ENCODE measurements around the gene ABCB1.

Gene ABCB1

DNA sequence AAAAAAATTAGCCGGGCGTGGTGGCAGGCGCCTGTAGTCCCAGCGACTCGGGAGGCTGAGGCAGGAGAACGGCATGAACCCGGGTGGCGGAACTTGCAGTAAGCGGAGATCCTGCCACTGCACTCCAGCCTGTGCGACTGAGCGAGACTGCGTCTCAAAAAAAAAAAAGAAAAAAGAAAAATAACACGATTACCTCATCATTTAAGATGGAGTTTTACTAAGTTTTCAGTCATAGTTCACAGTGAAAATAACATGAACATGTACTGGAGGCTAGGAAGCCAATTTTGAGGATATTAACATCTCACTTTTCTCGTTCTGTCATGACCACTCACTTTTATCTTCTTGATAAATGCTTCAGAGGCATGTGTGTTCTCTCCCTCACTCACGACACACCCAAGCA lies 24.4 kb upstream of the ABCB1 start:
- no peak overlapping the region for H3K27ac ChIP-seq (ENCODE audit: low read length)
- no peaks in the 10 kb centered on the region for H3K9me3 ChIP-seq (ENCODE audit: insufficient read depth, low read length, severe bottlenecking)
- no peak overlapping the region for H3K4me3 ChIP-seq (ENCODE audit: low read depth in 1 of 2, low read length in 2 of 2)
- H2AFZ ChIP-seq (ENCODE audit: low read depth, low read length) = no peak overlapping the region
- H3K4me2 ChIP-seq (ENCODE audit: insufficient read depth, low read length) = no peak overlapping the region
- no peaks in the 10 kb centered on the region for H3K79me2 ChIP-seq (ENCODE audit: insufficient read depth, low read length)
- no peaks in the 10 kb centered on the region for H3K4me1 ChIP-seq (ENCODE audit: insufficient read depth, low read length)
- ATAC-seq (ENCODE audit: insufficient read depth, low read depth) = no peak
- DNase-seq = no peak
- H3K27me3 ChIP-seq (ENCODE audit: insufficient read depth, low read length, poor library complexity) = no peaks in the 10 kb centered on the region
- no peaks in the 10 kb centered on the region for H4K20me1 ChIP-seq (ENCODE audit: insufficient read depth, low read length)
- no peak for TF ChIP-seq EZH2 (IDR thresholded peaks at IDR 0.05; ENCODE audit: borderline replicate concordance, low read depth, low read length, severe bottlenecking)
- H3K36me3 ChIP-seq (ENCODE audit: insufficient read depth, low read length) = no peaks in the 10 kb centered on the region
- no peak overlapping the region for H3K9ac ChIP-seq (ENCODE audit: low read depth, low read length)

- Histone ChIP-seq H3K36me3 (ENCODE audit: insufficient read depth, low read length) (no peaks in the 10 kb centered on the region), H3K27me3 (ENCODE audit: insufficient read depth, low read length, poor library complexity) (no peaks in the 10 kb centered on the region), H3K4me2 (ENCODE audit: insufficient read depth, low read length) (no peak overlapping the region), H3K4me1 (ENCODE audit: insufficient read depth, low read length) (no peaks in the 10 kb centered on the region), H3K79me2 (ENCODE audit: insufficient read depth, low read length) (no peaks in the 10 kb centered on the region), H3K27ac (ENCODE audit: low read length) (no peak overlapping the region), H3K9me3 (ENCODE audit: insufficient read depth, low read length, severe bottlenecking) (no peaks in the 10 kb centered on the region), H2AFZ (ENCODE audit: low read depth, low read length) (no peak overlapping the region), H4K20me1 (ENCODE audit: insufficient read depth, low read length) (no peaks in the 10 kb centered on the region), H3K9ac (ENCODE audit: low read depth, low read length) (no peak overlapping the region), H3K4me3 (ENCODE audit: low read depth in 1 of 2, low read length in 2 of 2) (no peak overlapping the region)
- ATAC-seq (ENCODE audit: insufficient read depth, low read depth) (no peak), DNase-seq (no peak)
- TF ChIP-seq CTCF (IDR thresholded peaks at IDR 0.05; ENCODE audit: borderline replicate concordance, extremely low read depth, low read length, poor library complexity, severe bottlenecking) = no peak
- no peak for TF ChIP-seq EZH2 (IDR thresholded peaks at IDR 0.05; ENCODE audit: borderline replicate concordance, low read depth, low read length, severe bottlenecking)
Measured at GRCh38 chr7:87624628-87625027, 23.9 kb upstream of the ABCB1 start.

GRCh38 chr7:87615197-87615596 lies 14.5 kb upstream of the ABCB1 start:
- Histone ChIP-seq H3K4me3 (ENCODE audit: low read depth in 1 of 2, low read length in 2 of 2) (no peak overlapping the region), H3K36me3 (ENCODE audit: insufficient read depth, low read length) (no peaks in the 10 kb centered on the region), H3K9ac (ENCODE audit: low read depth, low read length) (no peak overlapping the region), H3K4me1 (ENCODE audit: insufficient read depth, low read length) (no peaks in the 10 kb centered on the region), H3K9me3 (ENCODE audit: insufficient read depth, low read length, severe bottlenecking) (peaks cover 3% of the 10 kb centered on the region), H3K79me2 (ENCODE audit: insufficient read depth, low read length) (no peaks in the 10 kb centered on the region), H3K4me2 (ENCODE audit: insufficient read depth, low read length) (no peak overlapping the region), H3K27me3 (ENCODE audit: insufficient read depth, low read length, poor library complexity) (no peaks in the 10 kb centered on the region), H4K20me1 (ENCODE audit: insufficient read depth, low read length) (no peaks in the 10 kb centered on the region), H2AFZ (ENCODE audit: low read depth, low read length) (no peak overlapping the region), H3K27ac (ENCODE audit: low read length) (no peak overlapping the region)
- DNase-seq (no peak), ATAC-seq (ENCODE audit: insufficient read depth, low read depth) (no peak)
- TF ChIP-seq CTCF (IDR thresholded peaks at IDR 0.05; ENCODE audit: borderline replicate concordance, extremely low read depth, low read length, poor library complexity, severe bottlenecking) = no peak
- no peak for TF ChIP-seq EZH2 (IDR thresholded peaks at IDR 0.05; ENCODE audit: borderline replicate concordance, low read depth, low read length, severe bottlenecking)

- H3K9me3 ChIP-seq (ENCODE audit: insufficient read depth, low read length, severe bottlenecking) = no peaks in the 10 kb centered on the region
- H3K4me3 ChIP-seq (ENCODE audit: low read depth in 1 of 2, low read length in 2 of 2) = no peak overlapping the region
- ATAC-seq (ENCODE audit: insufficient read depth, low read depth) (no peak), DNase-seq (no peak)
- H3K27me3 ChIP-seq (ENCODE audit: insufficient read depth, low read length, poor library complexity) = no peaks in the 10 kb centered on the region
- H4K20me1 ChIP-seq (ENCODE audit: insufficient read depth, low read length) = no peaks in the 10 kb centered on the region
- no peaks in the 10 kb centered on the region for H3K79me2 ChIP-seq (ENCODE audit: insufficient read depth, low read length)
- no peak overlapping the region for H3K4me2 ChIP-seq (ENCODE audit: insufficient read depth, low read length)
- TF ChIP-seq EZH2 (IDR thresholded peaks at IDR 0.05; ENCODE audit: borderline replicate concordance, low read depth, low read length, severe bottlenecking) = no peak
- TF ChIP-seq CTCF (IDR thresholded peaks at IDR 0.05; ENCODE audit: borderline replicate concordance, extremely low read depth, low read length, poor library complexity, severe bottlenecking) = no peak
- no peaks in the 10 kb centered on the region for H3K4me1 ChIP-seq (ENCODE audit: insufficient read depth, low read length)
- no peak overlapping the region for H2AFZ ChIP-seq (ENCODE audit: low read depth, low read length)
- no peak overlapping the region for H3K9ac ChIP-seq (ENCODE audit: low read depth, low read length)
- no peaks in the 10 kb centered on the region for H3K36me3 ChIP-seq (ENCODE audit: insufficient read depth, low read length)
- H3K27ac ChIP-seq (ENCODE audit: low read length) = no peak overlapping the region
Measured at GRCh38 chr7:87609916-87610315, 9.2 kb upstream of the ABCB1 start.

Measured in DND-41 (cell line).